K562 (cell line): ENCODE results near the gene SEC23IP. TPM values are rescaled to one million over a fixed set of nuclear protein-coding genes. Genes with fewer than 3 reads are reported as not detected.

Experiments
- ATAC-seq: fragments of 200-7000 bp; cut with Tn5 transposase; 3 replicates; pipeline ENCODE4 v1.9.1; 2020; ENCODE audit warnings: moderate library complexity
- BruUV-seq: library from RNA; stranded (reverse); fragments of 400-500 nt; replicated peaks from 2 replicates; lab custom pipeline; 2021; lab: Mats Ljungman, UMichigan
- CTCF ChIA-PET: fragments of 300-600 bp; formaldehyde crosslinking; extraction: SDS; loops from one replicate; lab custom pipeline; 2021; ENCODE audit warnings: low intra/inter-chr PET ratio; lab: Yijun Ruan, JAX
- POLR2A ChIA-PET: fragments of 300-600, 350-650 bp; sonication (Branson Sonifier 250); formaldehyde crosslinking; extraction: SDS; loops from one replicate; lab custom pipeline; 2021; ENCODE audit warnings: antibody characterized with exemption, inconsistent platforms; lab: Yijun Ruan, JAX
- DNase-seq, 4 experiments: peaks; one replicate each; pipeline versions ENCODE4 v3.0.0 to v3.0.0-alpha.2; 2011 to 2018; ENCODE audit warnings: low spot score in 3 of 4, mixed read lengths in 3 of 4; ENCODE audit errors: extremely low read depth in 1 of 4
- FAIRE-seq: peaks from 2 replicates; lab custom pipeline; 2011; peaks lifted over from hg19 to GRCh38; lab: Jason Lieb, UNC
- H2AFZ ChIP-seq: 2 replicates; pipeline ENCODE4 v1.6.0; 2011; ENCODE audit warnings: low read depth, low read length, control low read depth, inconsistent platforms
- H3K27ac ChIP-seq: fragments of 200-600 bp; 3 replicates; pipeline ENCODE4 v1.8.0; 2011; ENCODE audit warnings: low read depth, mild to moderate bottlenecking, control low read depth, inconsistent platforms, low read length, moderate library complexity, mixed read lengths; ENCODE audit errors: extremely low read depth
- H3K27me3 ChIP-seq, 2 experiments: fragments of 300-600 bp in 1 of 2; 2 replicates in 1 of 2; 3 replicates in 1 of 2; pipeline versions ENCODE4 v1.6.0 to v1.8.0; 2011; ENCODE audit warnings: inconsistent platforms in 2 of 2, low read length in 2 of 2, mild to moderate bottlenecking in 1 of 2, mixed read lengths in 1 of 2, moderate library complexity in 1 of 2; ENCODE audit not compliant: control insufficient read depth in 2 of 2, insufficient read depth in 2 of 2
- H3K36me3 ChIP-seq: fragments of 300-600 bp; 3 replicates; pipeline ENCODE4 v1.8.0; 2011; ENCODE audit warnings: mild to moderate bottlenecking, low read length, inconsistent platforms; ENCODE audit not compliant: control insufficient read depth, insufficient read depth
- H3K4me1 ChIP-seq, 2 experiments: fragments of 200-600 bp in 1 of 2; replicated peaks in 1 of 2; 2 replicates in 1 of 2; 3 replicates in 1 of 2; pipeline versions ENCODE4 v1.5.1 to v1.8.0; 2011; ENCODE audit warnings: inconsistent platforms in 2 of 2, low read length in 2 of 2, mild to moderate bottlenecking in 1 of 2, mixed read lengths in 1 of 2, moderate library complexity in 1 of 2; ENCODE audit not compliant: control insufficient read depth in 2 of 2, insufficient read depth in 2 of 2
- H3K4me2 ChIP-seq: 2 replicates; pipeline ENCODE4 v1.6.1; 2011; ENCODE audit warnings: low read length, control low read depth, inconsistent platforms, mixed read lengths; ENCODE audit not compliant: insufficient read depth
- H3K4me3 ChIP-seq: fragments of 200-600 bp; sonication (generic), shearing (Covaris generic); 2 replicates; pipeline ENCODE4 v1.5.1; 2016; ENCODE audit warnings: control low read depth, inconsistent platforms
- H3K79me2 ChIP-seq: fragments of 200-600 bp; 3 replicates; pipeline ENCODE4 v1.8.0; 2011; ENCODE audit warnings: low read length, inconsistent platforms; ENCODE audit not compliant: control insufficient read depth, insufficient read depth
- H3K9ac ChIP-seq, 2 experiments: 2 replicates each; pipeline versions ENCODE4 v1.6.0 to v1.6.1; 2011; ENCODE audit warnings: low read depth in 2 of 2, low read length in 2 of 2, control low read depth in 1 of 2, inconsistent platforms in 1 of 2, mild to moderate bottlenecking in 1 of 2, mixed read lengths in 1 of 2; ENCODE audit not compliant: insufficient read depth in 1 of 2
- H3K9me1 ChIP-seq: one replicate; pipeline ENCODE4 v1.6.0; 2011; ENCODE audit warnings: inconsistent platforms, mild to moderate bottlenecking, low read length, moderate library complexity; ENCODE audit not compliant: control insufficient read depth, insufficient read depth
- H3K9me3 ChIP-seq: replicated peaks from 2 replicates; pipeline ENCODE4 v1.5.1; 2011; ENCODE audit warnings: low read depth, low read length, inconsistent platforms; ENCODE audit not compliant: control insufficient read depth, insufficient read depth
- H4K20me1 ChIP-seq: replicated peaks from 2 replicates; pipeline ENCODE4 v1.6.1; 2011; ENCODE audit warnings: low read length, inconsistent platforms, mixed read lengths; ENCODE audit not compliant: control insufficient read depth, insufficient read depth
- DACH1 ChIP-seq: fragments of 450-650 bp; IDR thresholded peaks from 2 replicates; pipeline ENCODE4 v1.6.1; 2018; ENCODE audit not compliant: partially characterized antibody
- DPF2 ChIP-seq: fragments of 450-650 bp; IDR thresholded peaks from 2 replicates; pipeline ENCODE4 v1.6.1; 2016
- ESRRB ChIP-seq: fragments of 250-450 bp; sonication (Bioruptor Pico); IDR thresholded peaks from 2 replicates; pipeline ENCODE4 v1.5.0; 2020; ENCODE audit warnings: mild to moderate bottlenecking, moderate library complexity, borderline replicate concordance
- ETV1 ChIP-seq: fragments of 450-650 bp; conservative IDR thresholded peaks from 2 replicates; pipeline ENCODE4 v1.6.1; 2016; ENCODE audit warnings: missing genetic modification characterization, control low read depth, low read depth, missing compliant biosample characterization
- HMBOX1 ChIP-seq: sonication (generic); IDR thresholded peaks from 2 replicates; pipeline ENCODE4 v1.6.1; 2016
- KAT8 ChIP-seq: fragments of 450-650 bp; IDR thresholded peaks from 2 replicates; pipeline ENCODE4 v1.6.1; 2016; ENCODE audit warnings: low read depth, mild to moderate bottlenecking
- MNT ChIP-seq, 2 experiments: fragments of 450-650 bp; conservative IDR thresholded peaks; 2 replicates each; pipeline ENCODE4 v1.6.1; 2017; ENCODE audit warnings: mild to moderate bottlenecking in 2 of 2, moderate library complexity in 2 of 2
- NFRKB ChIP-seq: fragments of 450-650 bp; IDR thresholded peaks from 2 replicates; pipeline ENCODE4 v1.6.1; 2016; ENCODE audit warnings: low read depth
- PCBP2 ChIP-seq: fragments of 200-400 bp; formaldehyde crosslinking; IDR thresholded peaks from 2 replicates; pipeline ENCODE4 v1.6.1; 2018; ENCODE audit warnings: low read length, low read depth, mild to moderate bottlenecking, moderate library complexity; ENCODE audit not compliant: poor library complexity, severe bottlenecking
- SFPQ ChIP-seq: fragments of 200-400 bp; formaldehyde crosslinking; IDR thresholded peaks from 2 replicates; pipeline ENCODE4 v1.6.1; 2017; ENCODE audit warnings: mild to moderate bottlenecking, low read depth, low read length, moderate library complexity
- TCF3 ChIP-seq: sonication (generic); formaldehyde crosslinking; IDR thresholded peaks from 2 replicates; pipeline ENCODE4 v1.4.0; 2020; ENCODE audit warnings: mild to moderate bottlenecking, missing genetic modification reagents
- TRIM24 ChIP-seq, 2 experiments: fragments of 450-650 bp; IDR thresholded peaks; 2 replicates each; pipeline ENCODE4 v1.6.1; 2016
- TSC22D4 ChIP-seq: fragments of 450-650 bp; IDR thresholded peaks from 2 replicates; pipeline ENCODE4 v1.6.1; 2016; ENCODE audit warnings: missing genetic modification characterization, missing biosample characterization, control low read depth
- ZNF274 ChIP-seq: IDR thresholded peaks from 2 replicates; pipeline ENCODE4 v1.6.1; 2011; ENCODE audit warnings: low read depth, mild to moderate bottlenecking, low read length, moderate library complexity, borderline replicate concordance
- ZNF280B ChIP-seq: fragments of 250-450 bp; sonication (Bioruptor Pico); IDR thresholded peaks from 2 replicates; pipeline ENCODE4 v1.5.1; 2021; ENCODE audit warnings: mild to moderate bottlenecking
- WGBS: fragments of 100-300 bp; shearing (Covaris generic); methylation state at CpG from one replicate; pipeline ENCODE4 v1.1.6; 2016; ENCODE audit warnings: low coverage, mixed read lengths; ENCODE audit not compliant: insufficient coverage; ENCODE audit errors: missing lambda C conversion rate; 5-methylcytosine and 5-hydroxymethylcytosine counted together
- in situ Hi-C: fragments of 300-500 bp; cut with MboI; formaldehyde crosslinking; loops from 4 replicates; pipeline ENCODE4 v1.15.0; 2018; ENCODE audit warnings: inconsistent platforms, mixed read lengths
- intact Hi-C: fragments of 100-400 bp; cut with micrococcal nuclease; formaldehyde crosslinking; loops from 2 replicates; pipeline ENCODE4 v1.14.2; 2022
- polyA plus RNA-seq, 8 experiments: library from polyadenylated mRNA; depleted of rRNA in 4 of 8; stranded (reverse) in 5 of 8; unstranded in 3 of 8; fragments of >200 nt; fragmentation: Nextera tagmentation in 2 of 8; fragmentation: Illumina TruSeq in 1 of 8; extraction: Ambion mirVana in 2 of 8; extraction: Trizol in 1 of 8; gene quantifications; 2 replicates each; pipeline versions ENCODE4 v1.2.1 to v1.2.3, GENCODE V29; 2011 to 2014; ENCODE audit warnings: inconsistent platforms in 1 of 8, missing spikeins in 1 of 8
- total RNA-seq, 7 experiments: library from RNA; depleted of rRNA in 6 of 7; stranded (reverse); fragments of >200 nt in 6 of 7; fragmentation: Illumina TruSeq in 2 of 7; extraction: Trizol in 2 of 7; gene quantifications; 2 replicates each; pipeline versions ENCODE4 v1.2.1 to v1.2.3, GENCODE V29; 2011 to 2021; ENCODE audit warnings: low replicate concordance in 1 of 7

The SEC23IP gene
- total and polyA plus RNA-seq, 9 of the 15 experiments (the other 6 are each of a cell fraction or from before 2014, with no cell fraction given), result 15.8 to 38.4 (median 22.5) TPM

- H3K4me1 ChIP-seq, result peaks cover 0 to 16% of the 10 kb centered on the region in 2 experiments; a peak in 3 of 5 replicates
- 0 out of 4 replicates have a peak, but pooled peaks of 1 of the 2 experiments have one; percentile 23 for TF ChIP-seq MNT (conservative IDR thresholded peaks at IDR 0.05)
- TF ChIP-seq KAT8, result no peak
- no peak for TF ChIP-seq ZNF280B (CRISPR knock-in tag)
- TF ChIP-seq DPF2, result no peak
- TF ChIP-seq PCBP2, result no peak
- TF ChIP-seq ETV1 (tag), result no peak
- 0 out of 4 replicates have a peak, but pooled peaks of 1 of the 2 experiments have one; percentile 17 for TF ChIP-seq TRIM24 (IDR thresholded peaks at IDR 0.05)
- TF ChIP-seq TCF3 (CRISPR knock-in tag), result peak; percentile 36; the same call in 1 of the 2 replicates
- TF ChIP-seq ESRRB, result no peak
- no peak for TF ChIP-seq ZNF274
- peak; percentile 90 for TF ChIP-seq HMBOX1
- no peak for TF ChIP-seq TSC22D4 (tag)
- no peak for TF ChIP-seq DACH1
- TF ChIP-seq NFRKB, result no peak
- TF ChIP-seq SFPQ, result no peak
Measured at GRCh38 chr10:119896061-119896655, 3.6 kb downstream of the SEC23IP start.

More at GRCh38 chr10:119896061-119896655, 3.6 kb downstream of the SEC23IP start:
- peak; percentile 55 for FAIRE-seq
- Histone ChIP-seq H3K9me1 (no peaks in the 10 kb centered on the region), H3K27ac (peak overlapping the region; percentile 40; the same call in 1 of the 3 replicates), H3K36me3 (peaks cover 51% of the 10 kb centered on the region), H3K4me2 (0 out of 2 replicates have a peak overlapping the region, but pooled peaks have one; percentile 11), H3K9me3 (no peaks in the 10 kb centered on the region; the same call in 1 of the 2 replicates), H3K79me2 (peaks cover 87% of the 10 kb centered on the region), H3K4me3 (no peak overlapping the region), H2AFZ (no peak overlapping the region), H4K20me1 (peaks cover 6% of the 10 kb centered on the region; the same call in 1 of the 2 replicates), H3K27me3 (no peaks in the 10 kb centered on the region), H3K9ac (peak overlapping the region; percentile 12 to 69; a peak in 1 of 4 replicates)
- ChIA-PET POLR2A (interaction anchor here (1.0 to 2.0 kb wide), 2 partner anchors 10 to 24 kb away, joined by 4 to 7 read pairs; partner anchors contain the start of gene MCMBP), CTCF (no interaction called here)
- intact Hi-C loops, result no loop called here
- WGBS, result 2% methylated on average over 3 of the region's 4 CpGs
- in situ Hi-C loops, result no loop called here
- no TSS peak for BruUV-seq
- no peak for DNase-seq
- no peak for ATAC-seq
